ENCODE measurements around the gene TSSC4.

DNA sequence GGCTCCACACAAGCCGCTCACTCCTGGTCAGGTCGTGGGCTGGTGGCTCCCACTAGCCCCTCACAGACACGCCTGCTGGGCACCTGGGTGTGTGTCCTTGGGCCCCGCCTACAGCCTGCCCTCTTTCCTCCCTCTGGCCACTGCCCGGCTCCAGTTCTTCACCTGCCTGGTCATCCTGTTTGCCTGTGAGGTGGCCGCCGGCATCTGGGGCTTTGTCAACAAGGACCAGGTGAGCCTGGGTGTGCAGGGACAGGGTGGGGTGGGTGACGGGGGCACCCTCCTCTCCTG lies 5.8 kb upstream of the TSSC4 start:
- TF ChIP-seq, protein P1, sequence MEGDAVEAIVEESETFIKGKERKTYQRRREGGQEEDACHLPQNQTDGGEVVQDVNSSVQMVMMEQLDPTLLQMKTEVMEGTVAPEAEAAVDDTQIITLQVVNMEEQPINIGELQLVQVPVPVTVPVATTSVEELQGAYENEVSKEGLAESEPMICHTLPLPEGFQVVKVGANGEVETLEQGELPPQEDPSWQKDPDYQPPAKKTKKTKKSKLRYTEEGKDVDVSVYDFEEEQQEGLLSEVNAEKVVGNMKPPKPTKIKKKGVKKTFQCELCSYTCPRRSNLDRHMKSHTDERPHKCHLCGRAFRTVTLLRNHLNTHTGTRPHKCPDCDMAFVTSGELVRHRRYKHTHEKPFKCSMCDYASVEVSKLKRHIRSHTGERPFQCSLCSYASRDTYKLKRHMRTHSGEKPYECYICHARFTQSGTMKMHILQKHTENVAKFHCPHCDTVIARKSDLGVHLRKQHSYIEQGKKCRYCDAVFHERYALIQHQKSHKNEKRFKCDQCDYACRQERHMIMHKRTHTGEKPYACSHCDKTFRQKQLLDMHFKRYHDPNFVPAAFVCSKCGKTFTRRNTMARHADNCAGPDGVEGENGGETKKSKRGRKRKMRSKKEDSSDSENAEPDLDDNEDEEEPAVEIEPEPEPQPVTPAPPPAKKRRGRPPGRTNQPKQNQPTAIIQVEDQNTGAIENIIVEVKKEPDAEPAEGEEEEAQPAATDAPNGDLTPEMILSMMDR (conservative IDR thresholded peaks at IDR 0.05; ENCODE audit: low read length), result no peak
- TF ChIP-seq EZH2phosphoT487 (IDR thresholded peaks at IDR 0.05; ENCODE audit: borderline replicate concordance, low read depth, low read length), result no peak

Measured in OCI-LY7 (cell line).